H1 (cell line): ENCODE results near the gene MPST.

ENCODE experiments used
- CTCF ChIP-seq, 3 experiments: IDR thresholded peaks; 1 replicate in 2 of 3; 2 replicates in 1 of 3; pipeline versions ENCODE4 v1.5.1 to v1.6.1; 2011; ENCODE audit warnings: low read length in 3 of 3, mild to moderate bottlenecking in 3 of 3, inconsistent platforms in 2 of 3, low read depth in 1 of 3, moderate library complexity in 1 of 3; ENCODE audit not compliant: insufficient read depth in 1 of 3; ENCODE audit errors: control extremely low read depth in 1 of 3
- E2F6 ChIP-seq: IDR thresholded peaks from 2 replicates; pipeline ENCODE4 v1.6.1; 2012; ENCODE audit warnings: inconsistent platforms
- EGR1 ChIP-seq: IDR thresholded peaks from 2 replicates; pipeline ENCODE4 v1.6.1; 2011; ENCODE audit warnings: low read depth, low read length, borderline replicate concordance
- EP300 ChIP-seq, 2 experiments: IDR thresholded peaks; 1 replicate in 1 of 2; 2 replicates in 1 of 2; pipeline ENCODE4 v1.6.1; 2011 to 2012; ENCODE audit warnings: low read depth in 2 of 2, low read length in 2 of 2, mild to moderate bottlenecking in 2 of 2, borderline replicate concordance in 1 of 2, inconsistent platforms in 1 of 2, moderate library complexity in 1 of 2
- EZH2 ChIP-seq: fragments of 200-600 bp; sonication (generic); IDR thresholded peaks from 2 replicates; pipeline ENCODE4 v1.7.1; 2012; ENCODE audit warnings: low read depth, mild to moderate bottlenecking, moderate library complexity, low read length, inconsistent platforms; ENCODE audit not compliant: severe bottlenecking
- HDAC6 ChIP-seq: IDR thresholded peaks from one replicate; pipeline ENCODE4 v1.7.1; 2012; ENCODE audit warnings: low read depth, mild to moderate bottlenecking, inconsistent platforms, low read length, moderate library complexity
- MAFK ChIP-seq: IDR thresholded peaks from 2 replicates; pipeline ENCODE4 v1.6.1; 2012; ENCODE audit warnings: low read depth, mild to moderate bottlenecking, improper control_type of control experiment, low read length
- POLR2A ChIP-seq, 2 experiments: IDR thresholded peaks; 1 replicate in 1 of 2; 2 replicates in 1 of 2; pipeline ENCODE4 v1.6.1; 2011; ENCODE audit warnings: low read depth in 2 of 2, low read length in 2 of 2, mild to moderate bottlenecking in 2 of 2; ENCODE audit errors: control extremely low read depth in 1 of 2
- SP1 ChIP-seq: IDR thresholded peaks from 2 replicates; pipeline ENCODE4 v1.6.1; 2011; ENCODE audit warnings: low read depth, low read length
- TAF1 ChIP-seq: IDR thresholded peaks from 2 replicates; pipeline ENCODE4 v1.6.1; 2011; ENCODE audit warnings: mild to moderate bottlenecking, low read depth, low read length
- ZNF274 ChIP-seq: IDR thresholded peaks from 2 replicates; pipeline ENCODE4 v1.7.0; 2012; ENCODE audit warnings: low read length, borderline replicate concordance; ENCODE audit errors: extremely low read depth

- TF ChIP-seq CTCF (IDR thresholded peaks at IDR 0.05; ENCODE audit: control extremely low read depth in 1 of 3, insufficient read depth in 1 of 3, low read depth in 1 of 3, low read length in 3 of 3): peak; percentile 34 to 46 (median 44); a peak in 3 of 4 replicates
- TF ChIP-seq POLR2A (IDR thresholded peaks at IDR 0.05; ENCODE audit: control extremely low read depth in 1 of 2, low read depth in 2 of 2, low read length in 2 of 2): no peak
- TF ChIP-seq EGR1: no peak
- no peak for TF ChIP-seq SP1
- TF ChIP-seq EP300 (IDR thresholded peaks at IDR 0.05; ENCODE audit: borderline replicate concordance in 1 of 2, low read depth in 2 of 2, low read length in 2 of 2): no peak
- TF ChIP-seq E2F6: no peak
- TF ChIP-seq HDAC6: no peak
- TF ChIP-seq MAFK: no peak
- no peak for TF ChIP-seq EZH2
- TF ChIP-seq TAF1: no peak
- no peak for TF ChIP-seq ZNF274
These were observed 11.2 kb downstream of the MPST start for GRCh38 chr22:37030560-37031281.
